Vagina (tissue), 2 donors: ENCODE results near the gene HTRA3. TPM values are rescaled to one million over a fixed set of nuclear protein-coding genes. Genes with fewer than 3 reads are reported as not detected.

ENCODE experiments used
- DNase-seq, 2 donors: peaks; one replicate each; pipeline ENCODE4 v3.0.0-alpha.2; 2017; ENCODE audit errors: extremely low spot score in 2 of 2
- H3K27ac ChIP-seq: fragments of 200-600 bp; sonication (generic); one replicate; pipeline ENCODE4 v1.5.1; 2019
- H3K27me3 ChIP-seq: fragments of 200-600 bp; sonication (generic); one replicate; pipeline ENCODE4 v1.5.1; 2019
- H3K36me3 ChIP-seq, 2 donors: fragments of 200-600 bp; sonication (generic); one replicate each; pipeline ENCODE4 v1.5.1; 2017 to 2019
- H3K4me1 ChIP-seq: fragments of 200-600 bp; sonication (generic); one replicate; pipeline ENCODE4 v1.5.1; 2019
- H3K4me3 ChIP-seq, 2 donors: fragments of 200-600 bp; sonication (generic); 1 replicate in 1 of 2; 2 replicates in 1 of 2; pipeline ENCODE4 v1.5.1; 2016 to 2019
- H3K9me3 ChIP-seq: fragments of 200-600 bp; sonication (generic); one replicate; pipeline ENCODE4 v1.5.1; 2019
- CTCF ChIP-seq, 3 experiments: fragments of 450-650 bp in 2 of 3; fragments of 200-600 bp in 1 of 3; sonication (generic) in 1 of 3; IDR thresholded peaks; one replicate each; pipeline ENCODE4 v1.5.1; 2017 to 2019; ENCODE audit warnings: antibody characterized with exemption in 3 of 3, mild to moderate bottlenecking in 2 of 3, moderate library complexity in 2 of 3
- POLR2A ChIP-seq, 2 donors: fragments of 450-650 bp; IDR thresholded peaks; one replicate each; pipeline ENCODE4 v1.6.1; 2017; ENCODE audit warnings: antibody characterized with exemption in 2 of 2, mild to moderate bottlenecking in 2 of 2, moderate library complexity in 2 of 2
- POLR2AphosphoS5 ChIP-seq, 2 donors: sonication (generic); formaldehyde crosslinking; IDR thresholded peaks; one replicate each; pipeline ENCODE4 v1.9.0; 2017; ENCODE audit warnings: antibody characterized with exemption in 2 of 2, mild to moderate bottlenecking in 2 of 2, low read depth in 1 of 2; ENCODE audit not compliant: insufficient read depth in 1 of 2
- intact Hi-C: fragments of 100-400 bp; cut with DNase I; formaldehyde crosslinking; loops from one replicate; pipeline ENCODE4 v1.15.1; 2023
- total RNA-seq: library from RNA; depleted of rRNA; stranded (reverse); fragments of >200 nt; gene quantifications from one replicate; pipeline ENCODE4 v1.2.3, GENCODE V29; 2016

HTRA3 gene
- 33.1 TPM for total RNA-seq

- no peaks in the 10 kb centered on the region for H3K36me3 ChIP-seq
- intact Hi-C loops: loop anchor here (10.0 kb wide), 1 partner anchor 135 kb away; no protein-coding TSS in a partner anchor
- DNase-seq: no peak
- no peak for TF ChIP-seq CTCF (IDR thresholded peaks at IDR 0.05)
- peak in 1 of 2 donors; percentile 24 for TF ChIP-seq POLR2AphosphoS5 (IDR thresholded peaks at IDR 0.05; ENCODE audit: insufficient read depth in 1 of 2, low read depth in 1 of 2)
- peak in 1 of 2 donors; percentile 79 for TF ChIP-seq POLR2A (IDR thresholded peaks at IDR 0.05)
- no peaks in the 10 kb centered on the region for H3K27me3 ChIP-seq
- peaks cover 43% of the 10 kb centered on the region for H3K4me1 ChIP-seq
- no peaks in the 10 kb centered on the region for H3K9me3 ChIP-seq
- H3K27ac ChIP-seq: peak within 1 kb of the TSS; percentile 89
- peak within 1 kb of the TSS; percentile 47 to 68 for H3K4me3 ChIP-seq
Observed at GRCh38 chr4:8269535-8270417, at the start of gene HTRA3. TSS of gene HTRA3 (plus strand) at chr4:8269754. CDS start at chr4:8269969, 215 bp downstream.

GRCh38 chr4:8220661-8221450 lies 48.7 kb upstream of the HTRA3 start:
- H3K4me1 ChIP-seq: peaks cover 8% of the 10 kb centered on the region
- TF ChIP-seq POLR2A (IDR thresholded peaks at IDR 0.05): no peak
- no peak for TF ChIP-seq POLR2AphosphoS5 (IDR thresholded peaks at IDR 0.05; ENCODE audit: insufficient read depth in 1 of 2, low read depth in 1 of 2)
- no peak for TF ChIP-seq CTCF (IDR thresholded peaks at IDR 0.05)
- no peak overlapping the region for H3K4me3 ChIP-seq
- H3K9me3 ChIP-seq: no peaks in the 10 kb centered on the region
- H3K36me3 ChIP-seq: peaks cover 0 to 8% of the 10 kb centered on the region in 2 donors
- no peak for DNase-seq
- H3K27ac ChIP-seq: peak overlapping the region; percentile 48
- intact Hi-C loops: no loop called here
- H3K27me3 ChIP-seq: no peaks in the 10 kb centered on the region

- intact Hi-C loops: no loop called here
- peaks cover 0 to 8% of the 10 kb centered on the region in 2 donors for H3K36me3 ChIP-seq
- H3K27ac ChIP-seq: peak overlapping the region; percentile 64
- H3K27me3 ChIP-seq: no peaks in the 10 kb centered on the region
- H3K4me1 ChIP-seq: peaks cover 8% of the 10 kb centered on the region
- no peak overlapping the region for H3K4me3 ChIP-seq
- no peaks in the 10 kb centered on the region for H3K9me3 ChIP-seq
- TF ChIP-seq POLR2AphosphoS5 (IDR thresholded peaks at IDR 0.05; ENCODE audit: insufficient read depth in 1 of 2, low read depth in 1 of 2) (peak in 1 of 2 donors; percentile 77), POLR2A (IDR thresholded peaks at IDR 0.05) (no peak)
- no peak for DNase-seq
Observed at GRCh38 chr4:8221476-8221875, 48.1 kb upstream of the HTRA3 start.

GRCh38 chr4:8221985-8222384 lies 47.6 kb upstream of the HTRA3 start:
- Histone ChIP-seq H3K36me3 (peaks cover 0 to 8% of the 10 kb centered on the region in 2 donors), H3K27me3 (no peaks in the 10 kb centered on the region), H3K4me1 (peaks cover 13% of the 10 kb centered on the region), H3K4me3 (no peak overlapping the region), H3K9me3 (no peaks in the 10 kb centered on the region), H3K27ac (peak overlapping the region; percentile 64)
- intact Hi-C loops: no loop called here
- no peak for DNase-seq
- no peak for TF ChIP-seq CTCF (IDR thresholded peaks at IDR 0.05)
- no peak for TF ChIP-seq POLR2AphosphoS5 (IDR thresholded peaks at IDR 0.05; ENCODE audit: insufficient read depth in 1 of 2, low read depth in 1 of 2)
- TF ChIP-seq POLR2A (IDR thresholded peaks at IDR 0.05): no peak

- Histone ChIP-seq H3K27ac (peak overlapping the region; percentile 64), H3K4me1 (peaks cover 18% of the 10 kb centered on the region), H3K4me3 (no peak overlapping the region), H3K36me3 (peaks cover 0 to 8% of the 10 kb centered on the region in 2 donors), H3K9me3 (no peaks in the 10 kb centered on the region), H3K27me3 (no peaks in the 10 kb centered on the region)
- no peak for DNase-seq
- intact Hi-C loops: no loop called here
- no peak for TF ChIP-seq CTCF (IDR thresholded peaks at IDR 0.05)
Observed at GRCh38 chr4:8222609-8223388, 46.8 kb upstream of the HTRA3 start.
